AG04450 (cell line): ENCODE measurements around the gene PDSS2. TPM values are rescaled to one million over a fixed set of nuclear protein-coding genes. Genes with fewer than 3 reads are reported as not detected.
"Not testable (repeated sequence)": the region's sequence is repeated elsewhere in the genome, so short reads cannot be mapped to it uniquely, and the experiment has no call there.

Experiments used
- CTCF ChIA-PET: fragments of 300-600, 350-600 bp; formaldehyde crosslinking; extraction: SDS; loops from one replicate; lab custom pipeline; 2022; ENCODE audit warnings: antibody characterized with exemption, inconsistent platforms; lab: Charles Lee
- POLR2A ChIA-PET: fragments of 350-600 bp; formaldehyde crosslinking; extraction: SDS; loops from one replicate; lab custom pipeline; 2021; ENCODE audit warnings: antibody characterized with exemption, inconsistent platforms; lab: Yijun Ruan, JAX
- DNase-seq: peaks from one replicate; pipeline ENCODE4 v3.0.0-alpha.2; 2011; ENCODE audit warnings: low read depth, low spot score
- H3K27ac ChIP-seq: one replicate; pipeline ENCODE4 v1.5.1; 2012; ENCODE audit warnings: low read depth, low read length, control low read depth
- H3K27me3 ChIP-seq: one replicate; pipeline ENCODE4 v1.6.0; 2012; ENCODE audit warnings: low read length; ENCODE audit not compliant: control insufficient read depth, insufficient read depth
- H3K4me3 ChIP-seq: 2 replicates; pipeline ENCODE4 v1.5.1; 2011; ENCODE audit warnings: mild to moderate bottlenecking, low read depth, low read length, control low read depth
- H3K9me3 ChIP-seq: 2 replicates; pipeline ENCODE4 v1.5.1; 2012; ENCODE audit warnings: low read length; ENCODE audit not compliant: control insufficient read depth, insufficient read depth
- CTCF ChIP-seq: IDR thresholded peaks from 2 replicates; pipeline ENCODE4 v1.5.1; 2011; ENCODE audit warnings: low read depth, low read length, control low read depth, inconsistent platforms
- polyA plus RNA-seq: library from polyadenylated mRNA; depleted of rRNA; stranded (reverse); fragments of >200 nt; gene quantifications from 2 replicates; pipeline ENCODE4 v1.2.3, GENCODE V29; 2011

PDSS2 gene
- polyA plus RNA-seq, 1 experiment: 19.1 TPM

- CTCF ChIA-PET: interaction anchor here (0.5 kb wide), 1 partner anchor 564 kb away, joined by 5 read pairs; no protein-coding TSS in a partner anchor
- H3K4me3 ChIP-seq: no peak overlapping the region
- H3K27ac ChIP-seq: no peak overlapping the region
- no peak for DNase-seq
- POLR2A ChIA-PET: no interaction called here
- no peaks in the 10 kb centered on the region for H3K27me3 ChIP-seq
- H3K9me3 ChIP-seq: no peaks in the 10 kb centered on the region
- no peak for TF ChIP-seq CTCF
Measured at GRCh38 chr6:107140581-107140980, 318.8 kb downstream of the PDSS2 start.

- not testable (repeated sequence) for H3K4me3 ChIP-seq, H3K9me3 ChIP-seq, H3K27ac ChIP-seq, H3K27me3 ChIP-seq, DNase-seq
- CTCF ChIA-PET: interaction anchor here (1.4 kb wide), 1 partner anchor 17 kb away, joined by 3 read pairs; no protein-coding TSS in a partner anchor
- POLR2A ChIA-PET: interaction anchor here (0.7 to 1.3 kb wide), 2 partner anchors 26 to 323 kb away, joined by 3 read pairs; partner anchors contain the start of gene PDSS2
Measured at GRCh38 chr6:107136324-107136723, 323.0 kb downstream of the PDSS2 start.

- H3K27me3 ChIP-seq, DNase-seq, H3K27ac ChIP-seq, H3K4me3 ChIP-seq, H3K9me3 ChIP-seq: not testable (repeated sequence)
- CTCF ChIA-PET: interaction anchor here (0.7 to 1.4 kb wide), 2 partner anchors 9 to 18 kb away, joined by 3 to 4 read pairs; no protein-coding TSS in a partner anchor
- POLR2A ChIA-PET: interaction anchor here (1.3 kb wide), 1 partner anchor 324 kb away, joined by 3 read pairs; the partner anchor contains the start of gene PDSS2
Measured at GRCh38 chr6:107135048-107135680, 324.2 kb downstream of the PDSS2 start.

GRCh38 chr6:107132330-107132954 lies 326.9 kb downstream of the PDSS2 start:
- Histone ChIP-seq H3K4me3 (no peak overlapping the region), H3K27ac (no peak overlapping the region), H3K9me3 (no peaks in the 10 kb centered on the region), H3K27me3 (no peaks in the 10 kb centered on the region)
- ChIA-PET CTCF (interaction anchor here (0.6 to 1.7 kb wide), 13 partner anchors 11 to 800 kb away, joined by 3 to 6 read pairs (median 3); partner anchors contain the start of gene PDSS2), POLR2A (no interaction called here)
- peak; percentile 55 for TF ChIP-seq CTCF
- DNase-seq: no peak

- ChIA-PET POLR2A (no interaction called here), CTCF (interaction anchor here (0.6 kb wide), 2 partner anchors 10 to 153 kb away, joined by 3 to 5 read pairs; no protein-coding TSS in a partner anchor)
- H3K27me3 ChIP-seq: peaks cover 3% of the 10 kb centered on the region
- H3K9me3 ChIP-seq: no peaks in the 10 kb centered on the region; the same call in 1 of the 2 replicates
- TF ChIP-seq CTCF: no peak
- DNase-seq: no peak
- H3K27ac ChIP-seq: no peak overlapping the region
- H3K4me3 ChIP-seq: no peak overlapping the region
Measured at GRCh38 chr6:107129370-107129925, 329.9 kb downstream of the PDSS2 start.
